Dendritic cell treated with granulocyte-macrophage colony-stimulating factor and Interleukin-4, amounts not matched to agents 40 ng/mL and 50 ng/mL, for 4 days (primary cell): ENCODE results near the gene WDR45.

Experiments
- H3K27ac Mint-ChIP-seq: one replicate; pipeline ENCODE4 v1.8.0; 2022; ENCODE audit warnings: mild to moderate bottlenecking, mixed read lengths
- H3K27me3 Mint-ChIP-seq: one replicate; pipeline ENCODE4 v1.8.0; 2022; ENCODE audit warnings: mild to moderate bottlenecking, mixed read lengths
- H3K36me3 Mint-ChIP-seq: one replicate; pipeline ENCODE4 v1.8.0; 2022; ENCODE audit warnings: low read depth, mixed read lengths
- H3K4me1 Mint-ChIP-seq: one replicate; pipeline ENCODE4 v1.8.0; 2022; ENCODE audit warnings: low read depth, mixed read lengths
- H3K4me3 Mint-ChIP-seq: one replicate; pipeline ENCODE4 v1.8.0; 2022; ENCODE audit warnings: mild to moderate bottlenecking, moderate library complexity, mixed read lengths
- H3K9me3 Mint-ChIP-seq: one replicate; pipeline ENCODE4 v1.8.0; 2022; ENCODE audit warnings: mixed read lengths
- intact Hi-C: fragments of 100-400 bp; cut with micrococcal nuclease; formaldehyde crosslinking; loops from one replicate; pipeline ENCODE4 v1.15.0; 2022

Gene WDR45

DNA sequence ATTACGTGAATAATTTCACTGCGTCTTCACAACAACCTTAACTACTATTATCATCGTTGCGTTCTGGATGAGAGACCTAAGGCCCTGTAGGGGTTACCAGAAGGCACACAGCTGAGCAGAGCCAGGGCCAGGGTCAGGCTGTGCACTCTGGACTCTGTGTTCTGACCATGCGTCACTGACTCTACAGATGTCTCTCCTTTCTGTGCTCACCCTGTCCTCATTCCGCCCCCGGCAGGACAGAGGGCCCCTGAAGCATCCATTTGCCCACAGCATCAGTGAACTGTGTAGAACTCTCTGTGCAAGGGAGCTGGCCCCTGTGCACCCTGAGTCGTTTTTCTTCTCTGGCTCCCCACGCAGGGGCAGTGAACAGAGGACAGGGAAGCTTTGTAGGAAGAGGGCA lies 22.5 kb upstream of the WDR45 start:
- Mint-ChIP-seq H3K4me3 (peak overlapping the region; percentile 77), H3K27me3 (no peaks in the 10 kb centered on the region), H3K9me3 (no peaks in the 10 kb centered on the region), H3K36me3 (peaks cover 7% of the 10 kb centered on the region), H3K27ac (no peak overlapping the region), H3K4me1 (peaks cover 9% of the 10 kb centered on the region)
- intact Hi-C loops, result loop anchor here (10.0 kb wide), 1 partner anchor 57 kb away; the partner anchor contains the start of gene TFE3

DNA sequence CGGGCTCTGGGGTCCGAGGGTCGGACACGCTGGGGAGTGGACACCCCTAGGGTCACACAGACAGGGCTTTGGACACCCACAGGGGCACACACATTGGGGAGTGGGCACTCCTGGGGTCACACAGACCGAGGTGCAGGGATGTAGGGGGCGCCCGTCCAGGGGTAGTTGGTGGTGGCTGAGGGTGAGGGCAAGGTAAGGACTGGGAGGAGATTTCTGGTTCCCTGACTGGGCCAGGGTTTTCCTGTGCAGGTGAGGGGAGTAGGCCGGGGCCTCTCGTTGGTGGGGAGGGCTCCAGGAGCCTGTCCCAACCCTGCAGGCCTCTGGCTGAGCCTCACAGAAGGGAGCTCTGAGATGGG lies 21.9 kb upstream of the WDR45 start:
- Mint-ChIP-seq H3K4me1 (peaks cover 9% of the 10 kb centered on the region), H3K27me3 (no peaks in the 10 kb centered on the region), H3K4me3 (peak overlapping the region; percentile 77), H3K27ac (peak overlapping the region; percentile 81), H3K36me3 (peaks cover 6% of the 10 kb centered on the region), H3K9me3 (no peaks in the 10 kb centered on the region)
- intact Hi-C loops, result loop anchor here (2.0 to 10.0 kb wide), 2 partner anchors 23 to 57 kb away; partner anchors contain the start of genes TFE3 and WDR45

DNA sequence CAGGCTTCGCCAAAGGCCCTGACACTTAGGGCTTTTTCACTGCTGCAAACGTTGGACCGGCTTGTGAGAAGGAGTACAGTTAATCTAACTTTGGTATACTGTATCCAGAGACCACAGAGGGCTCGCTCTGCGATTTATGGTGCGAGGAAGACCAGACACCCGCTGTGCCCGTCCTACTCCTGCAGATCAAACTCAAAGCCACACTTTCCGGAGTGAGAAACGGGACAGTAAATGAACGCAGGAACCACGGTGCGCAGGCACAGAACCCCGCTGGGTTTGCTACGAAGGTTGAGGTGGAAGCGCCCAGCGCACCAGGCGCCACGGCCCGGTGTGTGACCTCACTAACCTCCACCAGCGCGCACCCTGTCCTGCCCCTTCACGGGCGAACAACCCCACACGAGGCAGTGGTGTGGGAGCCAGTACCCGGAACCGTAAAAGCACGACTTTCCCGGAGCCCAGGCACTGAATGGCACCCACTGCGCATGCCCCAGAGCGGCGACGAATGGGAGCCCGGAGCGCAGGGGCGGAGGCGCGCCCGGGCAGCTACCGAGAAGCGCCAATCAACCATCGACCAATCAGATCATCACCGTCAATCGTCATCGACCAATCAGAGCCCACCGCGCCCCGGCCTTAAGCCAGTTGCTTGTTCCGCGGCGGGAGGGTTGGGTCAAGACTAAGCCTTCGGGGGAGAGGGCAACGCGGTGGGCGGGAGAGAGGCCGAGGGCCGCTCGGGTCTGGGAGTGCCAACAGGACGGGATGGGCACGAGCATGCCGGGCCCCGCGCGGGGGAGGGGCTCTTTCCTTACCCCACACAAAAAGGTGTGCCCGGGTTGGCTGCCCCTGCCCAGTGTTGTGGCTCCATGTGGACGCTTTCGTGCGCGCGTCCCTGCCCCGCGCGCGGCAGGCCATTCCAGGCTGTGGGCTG lies 21.3 kb upstream of the WDR45 start:
- intact Hi-C loops, result loop anchor here (2.0 to 10.0 kb wide), 2 partner anchors 22 to 56 kb away; partner anchors contain the start of genes TFE3 and WDR45
- Mint-ChIP-seq H3K4me1 (peaks cover 9% of the 10 kb centered on the region), H3K9me3 (no peaks in the 10 kb centered on the region), H3K27ac (peak overlapping the region; percentile 81), H3K27me3 (no peaks in the 10 kb centered on the region), H3K36me3 (no peaks in the 10 kb centered on the region), H3K4me3 (peak overlapping the region; percentile 77)

DNA sequence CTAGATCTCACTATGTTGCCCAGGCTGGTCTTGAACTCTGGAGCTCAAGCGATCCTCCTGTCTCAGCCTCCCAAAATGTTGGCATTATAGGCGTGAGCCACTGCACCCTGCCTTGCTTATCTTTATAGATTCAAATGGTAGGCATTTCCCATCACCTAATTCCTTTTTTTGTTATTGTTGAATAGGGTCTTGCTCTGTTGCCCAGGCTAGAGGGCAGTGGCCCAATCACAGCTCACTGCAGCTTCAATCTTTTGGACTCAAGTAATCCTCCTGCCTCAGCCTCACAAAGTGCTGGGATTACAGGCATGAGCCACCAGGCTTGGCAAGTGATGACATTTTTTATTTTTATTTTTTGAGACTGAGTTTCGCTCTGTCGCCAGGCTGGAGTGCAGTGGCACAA lies 16.7 kb upstream of the WDR45 start:
- H3K36me3 Mint-ChIP-seq, result no peaks in the 10 kb centered on the region
- intact Hi-C loops, result no loop called here
- no peaks in the 10 kb centered on the region for H3K9me3 Mint-ChIP-seq
- H3K4me1 Mint-ChIP-seq, result peaks cover 2% of the 10 kb centered on the region
- no peaks in the 10 kb centered on the region for H3K27me3 Mint-ChIP-seq
- H3K27ac Mint-ChIP-seq, result no peak overlapping the region
- no peak overlapping the region for H3K4me3 Mint-ChIP-seq

DNA sequence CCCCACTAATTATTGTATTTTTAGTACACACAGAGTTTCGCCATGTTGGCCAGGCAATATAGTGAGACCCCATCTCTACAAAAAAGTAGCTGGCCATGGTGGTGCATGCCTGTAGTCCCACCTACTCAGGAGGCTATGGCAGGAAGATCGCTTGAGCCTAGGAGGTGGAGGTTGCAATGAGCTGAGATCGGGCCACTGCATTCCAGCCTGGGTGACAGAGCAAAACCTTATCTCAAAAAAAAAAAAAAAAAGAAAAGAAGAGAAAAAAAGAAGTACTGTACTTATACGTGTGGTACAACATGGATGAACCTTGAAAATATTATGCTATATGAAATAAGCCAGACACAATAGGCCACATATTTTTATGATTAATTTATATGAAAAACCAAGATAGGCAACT lies 9.9 kb upstream of the WDR45 start:
- Mint-ChIP-seq H3K36me3 (no peaks in the 10 kb centered on the region), H3K9me3 (no peaks in the 10 kb centered on the region), H3K27me3 (no peaks in the 10 kb centered on the region), H3K4me1 (no peaks in the 10 kb centered on the region), H3K27ac (no peak overlapping the region), H3K4me3 (no peak overlapping the region)
- intact Hi-C loops, result no loop called here

DNA sequence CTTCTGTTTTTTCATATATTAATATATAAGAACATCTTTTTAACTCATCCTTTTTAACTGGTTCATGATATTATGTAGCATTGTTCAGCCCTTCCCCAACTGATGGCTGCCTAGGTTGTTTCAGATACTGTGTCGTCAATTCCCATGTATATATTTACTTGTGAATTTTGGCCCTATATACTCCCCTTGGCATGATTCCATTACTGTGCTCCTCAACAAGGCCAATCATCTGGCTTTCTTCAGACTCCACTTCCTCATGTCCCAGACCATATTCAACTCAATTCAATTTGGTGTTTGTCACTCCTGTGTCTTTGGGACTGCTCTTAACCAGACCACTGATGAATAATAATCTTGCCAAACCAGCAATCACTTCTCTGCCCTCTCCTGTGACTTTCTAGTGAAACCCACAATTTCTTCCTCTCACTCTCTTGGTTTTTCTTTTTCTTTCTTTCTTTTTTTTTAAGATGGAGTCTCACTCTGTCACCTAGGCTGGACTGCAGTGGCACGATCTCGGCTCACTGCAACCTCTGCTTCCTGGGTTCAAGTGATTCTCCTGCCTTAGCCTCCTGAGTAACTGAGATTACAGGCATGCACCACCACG lies 2.7 kb upstream of the WDR45 start:
- Mint-ChIP-seq H3K36me3 (peaks cover 26% of the 10 kb centered on the region), H3K27me3 (no peaks in the 10 kb centered on the region), H3K27ac (no peak overlapping the region), H3K9me3 (no peaks in the 10 kb centered on the region), H3K4me1 (peaks cover 15% of the 10 kb centered on the region), H3K4me3 (no peak overlapping the region)
- intact Hi-C loops, result no loop called here

DNA sequence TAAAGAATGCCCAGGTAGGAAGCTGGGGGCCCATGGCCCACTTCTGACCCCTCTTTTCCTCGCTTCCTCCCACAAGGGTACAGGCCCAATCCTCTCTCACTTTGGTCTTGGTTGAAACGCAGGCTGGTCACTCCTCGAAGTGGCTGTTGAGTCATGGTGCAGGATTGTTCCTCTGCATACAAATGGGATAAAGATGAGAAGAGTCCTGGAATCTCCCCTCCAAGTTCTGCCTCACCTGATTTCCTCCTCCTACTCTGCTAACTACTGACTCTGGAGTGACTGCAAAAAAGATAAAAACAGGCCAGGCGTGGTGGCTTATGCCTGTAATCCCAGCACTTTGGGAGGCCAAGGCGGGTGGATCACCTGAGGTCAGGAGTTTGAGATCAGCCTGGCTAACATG lies 1.7 kb downstream of the WDR45 start:
- no peaks in the 10 kb centered on the region for H3K9me3 Mint-ChIP-seq
- intact Hi-C loops, result loop anchor here (2.0 kb wide), 1 partner anchor 23 kb away; no protein-coding TSS in a partner anchor
- peaks cover 56% of the 10 kb centered on the region for H3K36me3 Mint-ChIP-seq
- peaks cover 7% of the 10 kb centered on the region for H3K27me3 Mint-ChIP-seq
- peak overlapping the region; percentile 93 for H3K27ac Mint-ChIP-seq
- no peak overlapping the region for H3K4me3 Mint-ChIP-seq
- peaks cover 24% of the 10 kb centered on the region for H3K4me1 Mint-ChIP-seq

DNA sequence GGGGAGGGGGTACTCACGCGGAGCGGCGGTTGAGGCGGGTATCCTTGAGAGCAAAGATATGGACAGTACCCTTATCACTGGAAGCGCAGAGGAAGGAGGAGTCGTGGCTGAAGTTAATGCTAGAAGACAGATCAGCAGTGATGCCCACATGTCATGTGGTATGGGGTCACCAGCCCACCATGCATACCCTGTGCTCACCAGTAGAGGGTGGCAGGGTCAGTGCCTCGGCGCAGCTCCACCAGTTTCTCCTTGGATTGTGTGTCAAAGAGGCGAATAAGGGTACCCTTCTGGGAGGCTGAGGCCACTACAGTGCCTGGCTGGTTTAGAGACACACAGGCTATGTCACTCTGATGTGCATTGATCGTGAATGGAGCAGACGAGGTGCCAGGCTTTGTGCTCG lies 4.3 kb downstream of the WDR45 start:
- Mint-ChIP-seq H3K27ac (no peak overlapping the region), H3K27me3 (peaks cover 17% of the 10 kb centered on the region), H3K4me1 (peaks cover 28% of the 10 kb centered on the region), H3K9me3 (no peaks in the 10 kb centered on the region), H3K4me3 (no peak overlapping the region), H3K36me3 (peaks cover 56% of the 10 kb centered on the region)
- intact Hi-C loops, result no loop called here

DNA sequence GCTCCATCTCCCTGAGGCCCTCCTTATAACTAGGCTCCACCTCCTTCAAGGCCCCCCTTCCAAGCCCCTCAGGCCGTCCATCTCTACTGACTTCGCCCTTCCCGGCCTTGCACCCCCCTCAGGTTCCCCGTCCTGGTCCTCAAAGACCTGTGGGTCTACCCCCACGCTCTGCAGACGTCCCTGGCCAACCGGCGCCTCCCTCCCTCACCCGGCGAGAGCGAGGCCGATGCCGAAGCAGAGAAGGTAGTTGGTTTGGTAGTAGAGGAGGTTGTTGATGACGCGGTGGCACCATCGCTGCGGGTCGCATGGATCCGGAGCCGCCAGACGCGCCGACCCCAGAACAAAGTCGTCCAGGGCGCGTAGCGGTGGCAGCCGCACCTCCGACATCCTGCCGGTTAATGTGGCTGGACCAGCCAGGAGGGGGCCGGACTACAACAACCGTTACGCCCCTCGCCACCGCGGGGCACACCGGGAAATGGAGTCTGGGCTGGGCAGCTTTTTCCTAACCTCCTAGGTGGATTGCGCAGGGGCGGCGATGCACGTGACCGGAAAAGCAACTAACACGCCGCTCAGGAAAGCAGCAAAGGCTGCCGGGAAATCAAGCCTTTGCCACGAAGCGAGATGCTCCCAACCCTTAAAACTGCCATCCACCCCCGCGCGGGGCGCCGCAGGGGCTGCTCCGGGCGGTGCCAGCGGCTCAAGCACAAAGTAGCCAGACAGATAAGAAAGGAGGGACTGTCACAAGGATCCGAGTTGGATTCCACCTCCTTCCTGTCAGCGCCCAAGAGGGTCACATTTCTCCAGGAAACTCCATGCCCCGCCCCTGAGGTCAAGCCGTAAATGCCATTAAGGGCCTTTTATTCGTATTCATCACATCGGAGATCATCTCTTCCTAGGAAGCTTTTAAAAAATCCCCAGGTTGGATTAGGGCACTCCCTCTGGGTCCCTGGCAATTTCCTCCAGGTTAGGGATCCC lies 5.8 kb downstream of the WDR45 start, which contains the start of gene PRAF2:
TSS of gene PRAF2 (minus strand) at position 402 of the 975 bp plus-strand sequence. CDS start at position 387, 15 bp downstream.
- intact Hi-C loops, result no loop called here
- no peaks in the 10 kb centered on the region for H3K9me3 Mint-ChIP-seq

DNA sequence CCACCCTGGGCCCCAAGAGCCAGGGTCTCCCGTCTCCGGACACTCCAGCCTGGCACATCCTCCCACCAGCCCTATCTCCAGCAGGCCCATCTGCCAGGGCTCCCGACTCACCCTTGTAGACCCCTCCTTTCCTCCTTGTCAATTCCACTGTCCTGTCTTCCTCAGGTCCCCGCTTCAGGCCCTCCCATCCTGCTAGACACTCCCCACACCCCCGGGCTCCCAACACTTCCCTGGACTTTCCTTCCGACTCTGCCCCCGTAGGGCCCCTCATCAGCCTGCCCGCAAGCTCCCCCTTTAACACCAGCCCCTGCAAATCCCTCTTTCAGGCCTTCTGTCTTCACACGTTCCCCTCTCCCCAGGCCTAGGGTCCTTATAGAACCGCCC lies 7.0 kb downstream of the WDR45 start:
- peaks cover 13% of the 10 kb centered on the region for H3K4me1 Mint-ChIP-seq
- peaks cover 35% of the 10 kb centered on the region for H3K36me3 Mint-ChIP-seq
- H3K4me3 Mint-ChIP-seq, result no peak overlapping the region
- H3K9me3 Mint-ChIP-seq, result no peaks in the 10 kb centered on the region
- peaks cover 17% of the 10 kb centered on the region for H3K27me3 Mint-ChIP-seq
- no peak overlapping the region for H3K27ac Mint-ChIP-seq
- intact Hi-C loops, result no loop called here

More for the DNA sequence above, 5.8 kb downstream of the WDR45 start, which contains the start of gene PRAF2:
- H3K36me3 Mint-ChIP-seq, result peaks cover 41% of the 10 kb centered on the region
- H3K27ac Mint-ChIP-seq, result peak within 1 kb of the TSS; percentile 72
- H3K4me3 Mint-ChIP-seq, result peak within 1 kb of the TSS; percentile 72
- peaks cover 20% of the 10 kb centered on the region for H3K4me1 Mint-ChIP-seq
- H3K27me3 Mint-ChIP-seq, result peaks cover 17% of the 10 kb centered on the region

DNA sequence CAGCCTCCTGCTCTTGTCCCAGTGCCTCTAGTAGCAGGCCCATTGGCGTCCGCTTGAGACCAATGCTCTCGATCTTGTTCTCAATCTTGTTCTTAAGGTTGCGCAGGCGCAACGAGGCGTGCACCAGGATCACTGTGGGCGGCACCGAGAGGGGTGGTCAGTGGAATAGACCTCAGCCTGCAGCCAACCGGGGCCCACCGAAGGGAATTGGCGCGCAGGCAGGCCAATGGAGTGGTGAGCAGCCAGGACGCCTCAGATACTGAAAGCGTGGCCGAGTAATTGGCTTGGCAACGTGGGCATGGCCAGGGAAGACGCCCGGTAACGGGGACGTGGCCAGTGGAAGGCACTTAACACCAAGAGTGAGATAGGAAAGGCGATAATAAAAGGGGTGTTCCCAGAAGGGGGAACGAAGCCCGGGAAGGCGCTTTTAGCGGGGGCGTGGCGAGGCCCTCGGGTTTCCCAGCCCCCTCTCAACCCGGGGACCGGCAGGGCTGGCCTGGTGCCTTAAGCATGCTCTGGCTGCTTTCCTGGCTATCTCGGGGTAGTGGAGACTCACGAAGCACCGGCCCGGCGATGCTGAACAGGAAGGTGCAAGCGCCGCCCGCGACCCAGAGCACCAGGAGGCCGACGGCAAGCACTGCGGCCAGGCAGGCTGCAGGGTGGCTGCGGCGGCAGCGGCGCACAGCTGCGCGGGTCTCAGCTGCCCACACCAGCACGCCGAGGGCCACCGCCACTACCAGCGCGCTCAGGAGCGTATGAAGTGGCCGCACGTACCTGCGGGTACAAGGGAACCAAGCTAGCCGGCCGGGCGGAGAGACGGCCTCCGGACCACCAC lies 7.6 kb downstream of the WDR45 start:
- Mint-ChIP-seq H3K27me3 (peaks cover 17% of the 10 kb centered on the region), H3K4me3 (no peak overlapping the region), H3K4me1 (peaks cover 13% of the 10 kb centered on the region), H3K27ac (no peak overlapping the region), H3K9me3 (no peaks in the 10 kb centered on the region), H3K36me3 (peaks cover 35% of the 10 kb centered on the region)
- intact Hi-C loops, result no loop called here

DNA sequence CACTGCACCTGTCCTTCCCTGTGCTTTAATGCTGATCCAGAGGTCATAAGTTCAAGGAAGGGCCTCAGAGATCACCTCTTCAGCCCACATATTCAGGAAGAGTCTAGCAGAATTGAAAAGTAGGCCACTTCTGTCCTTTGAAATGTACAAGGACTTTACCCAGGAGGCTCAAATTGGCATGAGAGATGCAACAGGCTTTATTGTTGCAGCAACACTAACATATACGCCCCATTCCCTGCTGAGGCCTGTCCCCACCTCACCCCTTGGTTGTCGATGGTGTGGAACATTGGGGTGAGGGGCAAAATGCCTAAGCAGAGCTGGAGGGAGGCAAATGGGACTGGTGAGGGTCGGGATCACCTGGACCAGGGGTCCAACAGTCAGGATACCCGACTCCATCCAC lies 8.7 kb downstream of the WDR45 start:
- peaks cover 28% of the 10 kb centered on the region for H3K36me3 Mint-ChIP-seq
- no peaks in the 10 kb centered on the region for H3K9me3 Mint-ChIP-seq
- peaks cover 13% of the 10 kb centered on the region for H3K4me1 Mint-ChIP-seq
- H3K27ac Mint-ChIP-seq, result no peak overlapping the region
- intact Hi-C loops, result no loop called here
- H3K4me3 Mint-ChIP-seq, result no peak overlapping the region
- peaks cover 17% of the 10 kb centered on the region for H3K27me3 Mint-ChIP-seq

DNA sequence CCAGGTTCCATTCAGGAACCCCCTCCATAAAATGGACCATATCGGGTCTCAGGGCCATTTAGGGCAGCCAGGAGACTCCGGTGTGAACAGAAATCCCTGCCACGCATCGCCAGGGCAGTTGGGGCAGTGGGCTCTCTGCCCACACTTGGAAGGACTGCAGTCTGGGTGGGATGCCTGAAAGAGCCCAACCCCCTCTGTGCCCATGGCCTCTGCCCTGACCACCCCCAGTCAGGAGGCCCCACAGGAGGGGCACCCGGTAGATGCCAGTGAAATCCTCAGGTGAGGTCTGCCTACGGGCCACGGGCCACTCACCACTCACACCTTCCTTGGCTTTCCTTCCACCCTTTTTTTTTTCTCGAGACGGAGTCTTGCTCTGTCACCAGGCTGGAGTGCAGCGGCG lies 10.6 kb downstream of the WDR45 start:
- intact Hi-C loops, result no loop called here
- H3K36me3 Mint-ChIP-seq, result peaks cover 26% of the 10 kb centered on the region
- H3K4me3 Mint-ChIP-seq, result no peak overlapping the region
- no peaks in the 10 kb centered on the region for H3K9me3 Mint-ChIP-seq
- peaks cover 13% of the 10 kb centered on the region for H3K4me1 Mint-ChIP-seq
- peaks cover 17% of the 10 kb centered on the region for H3K27me3 Mint-ChIP-seq
- H3K27ac Mint-ChIP-seq, result no peak overlapping the region
